Mesenchymal stem cell (in vitro differentiated cells and primary cell): Measurements from ENCODE around the gene UGT3A1. TPM values are rescaled to one million over a fixed set of nuclear protein-coding genes. Genes with fewer than 3 reads are reported as not detected.
"Not testable (repeated sequence)": the region's sequence is repeated elsewhere in the genome, so short reads cannot be mapped to it uniquely, and the experiment has no call there.

Experiments
- DNase-seq: peaks from one replicate; pipeline ENCODE4 v3.0.0-alpha.2; 2013
- H2AFZ ChIP-seq: one replicate; pipeline ENCODE4 v1.6.1; 2013; ENCODE audit warnings: low read depth, mild to moderate bottlenecking, control low read depth, inconsistent platforms, low read length, moderate library complexity
- H2AK5ac ChIP-seq: 2 replicates; pipeline ENCODE4 v1.6.1; 2013; ENCODE audit warnings: low read length, moderate library complexity, mild to moderate bottlenecking, inconsistent platforms; ENCODE audit not compliant: severe bottlenecking
- H2BK120ac ChIP-seq: one replicate; pipeline ENCODE4 v1.6.1; 2013; ENCODE audit warnings: low read depth, mild to moderate bottlenecking, inconsistent platforms, low read length, moderate library complexity
- H2BK12ac ChIP-seq, 2 experiments: one replicate each; pipeline ENCODE4 v1.6.1; 2013; ENCODE audit warnings: inconsistent platforms in 2 of 2, low read length in 2 of 2, mild to moderate bottlenecking in 2 of 2, moderate library complexity in 2 of 2, control low read depth in 1 of 2
- H2BK15ac ChIP-seq: one replicate; pipeline ENCODE4 v1.6.1; 2013; ENCODE audit warnings: mild to moderate bottlenecking, low read depth, inconsistent platforms; ENCODE audit not compliant: poor library complexity, severe bottlenecking
- H2BK5ac ChIP-seq: 2 replicates; pipeline ENCODE4 v1.6.1; 2013; ENCODE audit warnings: low read depth, mild to moderate bottlenecking, low read length, control low read depth, inconsistent platforms; ENCODE audit not compliant: poor library complexity, severe bottlenecking
- H3K14ac ChIP-seq, 2 experiments: one replicate each; pipeline ENCODE4 v1.6.1; 2013; ENCODE audit warnings: inconsistent platforms in 2 of 2, low read length in 2 of 2, control low read depth in 1 of 2, mild to moderate bottlenecking in 1 of 2, moderate library complexity in 1 of 2
- H3K18ac ChIP-seq, 2 experiments: one replicate each; pipeline ENCODE4 v1.6.1; 2013; ENCODE audit warnings: inconsistent platforms in 2 of 2, low read length in 2 of 2, control low read depth in 1 of 2, low read depth in 1 of 2, mild to moderate bottlenecking in 1 of 2
- H3K23ac ChIP-seq, 2 experiments: one replicate each; pipeline ENCODE4 v1.6.1; 2013; ENCODE audit warnings: inconsistent platforms in 2 of 2, low read length in 2 of 2, mild to moderate bottlenecking in 2 of 2, moderate library complexity in 2 of 2, control low read depth in 1 of 2
- H3K27ac ChIP-seq: 2 replicates; pipeline ENCODE4 v1.5.1; 2013; ENCODE audit warnings: mild to moderate bottlenecking, moderate library complexity, low read length, control low read depth, inconsistent platforms; ENCODE audit not compliant: poor library complexity, severe bottlenecking
- H3K27me3 ChIP-seq, 2 experiments: 2 replicates each; pipeline versions ENCODE4 v1.6.1 to v1.7.0; 2013; ENCODE audit warnings: low read length in 2 of 2, mild to moderate bottlenecking in 2 of 2, moderate library complexity in 2 of 2, control low read depth in 1 of 2, inconsistent platforms in 1 of 2; ENCODE audit not compliant: control insufficient read depth in 1 of 2, insufficient read depth in 1 of 2
- H3K36me3 ChIP-seq, 2 experiments: 2 replicates each; pipeline versions ENCODE4 v1.6.1 to v1.7.0; 2013; ENCODE audit warnings: low read length in 2 of 2, control low read depth in 1 of 2, inconsistent platforms in 1 of 2, low read depth in 1 of 2, mild to moderate bottlenecking in 1 of 2; ENCODE audit not compliant: insufficient read depth in 2 of 2, control insufficient read depth in 1 of 2
- H3K4ac ChIP-seq, 2 experiments: one replicate each; pipeline ENCODE4 v1.6.1; 2013; ENCODE audit warnings: inconsistent platforms in 2 of 2, low read length in 2 of 2, mild to moderate bottlenecking in 2 of 2, moderate library complexity in 2 of 2, control low read depth in 1 of 2, low read depth in 1 of 2
- H3K4me1 ChIP-seq: 2 replicates; pipeline ENCODE4 v1.6.1; 2013; ENCODE audit warnings: low read depth, low read length, control low read depth; ENCODE audit not compliant: control insufficient read depth, insufficient read depth
- H3K4me2 ChIP-seq: 2 replicates; pipeline ENCODE4 v1.6.1; 2013; ENCODE audit warnings: low read length, mild to moderate bottlenecking, inconsistent platforms; ENCODE audit not compliant: poor library complexity, severe bottlenecking
- H3K4me3 ChIP-seq, 2 experiments: 2 replicates each; pipeline versions ENCODE4 v1.5.1 to v1.7.0; 2013; ENCODE audit warnings: low read length in 2 of 2, mild to moderate bottlenecking in 2 of 2, control low read depth in 1 of 2, low read depth in 1 of 2; ENCODE audit not compliant: insufficient read depth in 1 of 2
- H3K79me1 ChIP-seq: replicated peaks from 2 replicates; pipeline ENCODE4 v1.6.1; 2013; ENCODE audit warnings: mild to moderate bottlenecking, control low read depth, low read length, inconsistent platforms; ENCODE audit not compliant: poor library complexity, severe bottlenecking
- H3K9ac ChIP-seq: 2 replicates; pipeline ENCODE4 v1.7.0; 2013; ENCODE audit warnings: mild to moderate bottlenecking, low read length, moderate library complexity
- H3K9me3 ChIP-seq: 2 replicates; pipeline ENCODE4 v1.7.0; 2013; ENCODE audit warnings: mild to moderate bottlenecking, low read length; ENCODE audit not compliant: control insufficient read depth
- H4K8ac ChIP-seq: one replicate; pipeline ENCODE4 v1.6.1; 2013; ENCODE audit warnings: inconsistent platforms, mild to moderate bottlenecking, low read length, moderate library complexity
- H4K91ac ChIP-seq: one replicate; pipeline ENCODE4 v1.6.1; 2013; ENCODE audit warnings: mild to moderate bottlenecking, low read length, inconsistent platforms
- WGBS: methylation state at CpG from one replicate; pipeline ENCODE4 v1.1.7; 2013; ENCODE audit warnings: mixed read lengths; 5-methylcytosine and 5-hydroxymethylcytosine counted together
- polyA plus RNA-seq, 2 experiments: library from polyadenylated mRNA; stranded (reverse); fragments of 200-250 nt; gene quantifications; one replicate each; pipeline ENCODE4 v1.2.3, GENCODE V29; 2013

The UGT3A1 gene, protein sequence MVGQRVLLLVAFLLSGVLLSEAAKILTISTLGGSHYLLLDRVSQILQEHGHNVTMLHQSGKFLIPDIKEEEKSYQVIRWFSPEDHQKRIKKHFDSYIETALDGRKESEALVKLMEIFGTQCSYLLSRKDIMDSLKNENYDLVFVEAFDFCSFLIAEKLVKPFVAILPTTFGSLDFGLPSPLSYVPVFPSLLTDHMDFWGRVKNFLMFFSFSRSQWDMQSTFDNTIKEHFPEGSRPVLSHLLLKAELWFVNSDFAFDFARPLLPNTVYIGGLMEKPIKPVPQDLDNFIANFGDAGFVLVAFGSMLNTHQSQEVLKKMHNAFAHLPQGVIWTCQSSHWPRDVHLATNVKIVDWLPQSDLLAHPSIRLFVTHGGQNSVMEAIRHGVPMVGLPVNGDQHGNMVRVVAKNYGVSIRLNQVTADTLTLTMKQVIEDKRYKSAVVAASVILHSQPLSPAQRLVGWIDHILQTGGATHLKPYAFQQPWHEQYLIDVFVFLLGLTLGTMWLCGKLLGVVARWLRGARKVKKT
- not detected for polyA plus RNA-seq (2013, experiment 1 of 2)
- polyA plus RNA-seq (2013, experiment 2 of 2) = not detected

- no peak within 1 kb of the TSS for H3K23ac ChIP-seq
- no peak within 1 kb of the TSS for H2BK120ac ChIP-seq
- no peak within 1 kb of the TSS for H3K4ac ChIP-seq
- no peak within 1 kb of the TSS for H2AK5ac ChIP-seq
- H3K9ac ChIP-seq = no peak within 1 kb of the TSS
- H3K4me2 ChIP-seq = no peak within 1 kb of the TSS
- no peak within 1 kb of the TSS for H2AFZ ChIP-seq
- H2BK12ac ChIP-seq = no peak within 1 kb of the TSS
- DNase-seq = no peak
- no peaks in the 10 kb centered on the region for H3K79me1 ChIP-seq
- H3K4me3 ChIP-seq = no peak within 1 kb of the TSS
- no peak within 1 kb of the TSS for H4K8ac ChIP-seq
- H3K27ac ChIP-seq = no peak within 1 kb of the TSS
- H3K27me3 ChIP-seq = peaks cover 11 to 21% of the 10 kb centered on the region in 2 experiments
- no peak within 1 kb of the TSS for H4K91ac ChIP-seq
- no peak within 1 kb of the TSS for H2BK5ac ChIP-seq
- H3K18ac ChIP-seq = no peak within 1 kb of the TSS
- H2BK15ac ChIP-seq = no peak within 1 kb of the TSS
- H3K4me1 ChIP-seq = no peaks in the 10 kb centered on the region
- H3K14ac ChIP-seq = no peak within 1 kb of the TSS
- 6% methylated on average over 24 of the region's 25 CpGs for WGBS
- no peaks in the 10 kb centered on the region for H3K36me3 ChIP-seq
- no peaks in the 10 kb centered on the region for H3K9me3 ChIP-seq
These were observed at the start of gene UGT3A1 for GRCh38 chr5:35990941-35991611. UGT3A1 (minus strand) TSS chr5:35991390; CDS start chr5:35991240, 150 bp downstream.

GRCh38 chr5:36035696-36036095, 44.5 kb upstream of the UGT3A1 start:
- no peak overlapping the region for H2BK120ac ChIP-seq
- no peak overlapping the region for H4K8ac ChIP-seq
- H3K4me2 ChIP-seq = no peak overlapping the region
- no peak for DNase-seq
- peaks cover 0 to 22% of the 10 kb centered on the region in 2 experiments for H3K27me3 ChIP-seq
- H3K9ac ChIP-seq = no peak overlapping the region
- no peak overlapping the region for H3K18ac ChIP-seq
- H3K79me1 ChIP-seq = no peaks in the 10 kb centered on the region
- no peak overlapping the region for H4K91ac ChIP-seq
- H2AFZ ChIP-seq = no peak overlapping the region
- WGBS = 90% methylated on average over 13 of the region's 13 CpGs
- no peaks in the 10 kb centered on the region for H3K36me3 ChIP-seq
- no peaks in the 10 kb centered on the region for H3K9me3 ChIP-seq
- no peak overlapping the region for H3K14ac ChIP-seq
- no peak overlapping the region for H2BK15ac ChIP-seq
- H2AK5ac ChIP-seq = no peak overlapping the region
- H3K4me1 ChIP-seq = no peaks in the 10 kb centered on the region
- H3K4ac ChIP-seq = no peak overlapping the region
- no peak overlapping the region for H2BK5ac ChIP-seq
- H3K23ac ChIP-seq = no peak overlapping the region
- H3K4me3 ChIP-seq = no peak overlapping the region
- no peak overlapping the region for H2BK12ac ChIP-seq
- no peak overlapping the region for H3K27ac ChIP-seq

- H2AFZ ChIP-seq, H3K23ac ChIP-seq, H3K79me1 ChIP-seq, H3K4me3 ChIP-seq, H2BK12ac ChIP-seq, H3K4me2 ChIP-seq, H3K4me1 ChIP-seq, H3K4ac ChIP-seq, H3K36me3 ChIP-seq, H4K91ac ChIP-seq, H2BK15ac ChIP-seq, H3K27ac ChIP-seq, H2BK120ac ChIP-seq, H2AK5ac ChIP-seq, H3K14ac ChIP-seq, H2BK5ac ChIP-seq, H4K8ac ChIP-seq, H3K9me3 ChIP-seq, H3K18ac ChIP-seq, DNase-seq, H3K9ac ChIP-seq: not testable (repeated sequence)
- WGBS = 80% methylated on average over 3 of the region's 3 CpGs
- H3K27me3 ChIP-seq = peaks cover 0 to 22% of the 10 kb centered on the region in 2 experiments
These were observed 43.4 kb upstream of the UGT3A1 start for GRCh38 chr5:36034536-36035134.

DNA sequence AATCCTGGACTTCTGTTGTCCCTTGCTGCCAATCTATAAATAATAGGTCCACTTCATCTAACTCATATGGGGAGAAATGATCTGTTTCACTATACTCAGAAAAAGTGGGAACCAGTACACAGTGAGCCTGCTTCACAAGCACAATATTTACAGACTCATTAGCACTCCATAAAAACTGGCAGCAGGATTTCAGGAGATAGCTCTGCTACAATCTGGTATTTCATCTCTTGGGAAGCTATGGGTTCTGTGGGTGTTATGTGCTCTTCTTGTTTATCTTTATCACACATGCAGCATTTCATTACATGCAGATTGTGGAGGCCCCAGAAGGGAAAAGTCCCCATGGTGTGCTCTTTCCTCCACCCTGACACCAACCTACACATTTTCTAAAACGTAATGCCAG, 42.3 kb upstream of the UGT3A1 start:
- Histone ChIP-seq H2BK15ac (no peak overlapping the region), H2AFZ (no peak overlapping the region), H3K9me3 (no peaks in the 10 kb centered on the region), H2BK120ac (no peak overlapping the region), H3K18ac (no peak overlapping the region), H3K23ac (no peak overlapping the region), H4K91ac (no peak overlapping the region), H2BK12ac (no peak overlapping the region), H3K79me1 (no peaks in the 10 kb centered on the region), H3K4me2 (no peak overlapping the region), H3K4me3 (no peak overlapping the region), H3K27me3 (peaks cover 0 to 13% of the 10 kb centered on the region in 2 experiments), H3K9ac (no peak overlapping the region), H2BK5ac (no peak overlapping the region), H3K14ac (no peak overlapping the region), H3K27ac (no peak overlapping the region), H3K4ac (no peak overlapping the region), H4K8ac (no peak overlapping the region), H3K36me3 (no peaks in the 10 kb centered on the region), H2AK5ac (no peak overlapping the region), H3K4me1 (no peaks in the 10 kb centered on the region)
- no peak for DNase-seq
- no CpG with 5 or more reads among the region's 1 CpG for WGBS
